Coronary artery (tissue), 2 donors: Measurements from ENCODE around the gene ZEB1.

ENCODE experiments used
- DNase-seq: peaks from one replicate; pipeline ENCODE4 v3.0.0-alpha.2; 2017; ENCODE audit warnings: low spot score
- H3K27ac ChIP-seq, 2 donors: fragments of 200-600 bp; sonication (generic); one replicate each; pipeline ENCODE4 v1.5.1; 2016 to 2019
- H3K4me3 ChIP-seq: fragments of 200-600 bp; sonication (generic); 2 replicates; pipeline ENCODE4 v1.5.1; 2016; ENCODE audit warnings: mild to moderate bottlenecking, moderate library complexity
- CTCF ChIP-seq: fragments of 200-600 bp; sonication (generic); IDR thresholded peaks from one replicate; pipeline ENCODE4 v1.5.1; 2019; ENCODE audit warnings: antibody characterized with exemption

The ZEB1 gene

GRCh38 chr10:31578951-31579350 lies 259.9 kb downstream of the ZEB1 start:
- TF ChIP-seq CTCF = no peak
- Histone ChIP-seq H3K4me3 (no peak overlapping the region), H3K27ac (no peak overlapping the region)
- DNase-seq = no peak
